ENCODE data around the gene MAPK4.
"Not testable (repeated sequence)": the region's sequence is repeated elsewhere in the genome, so short reads cannot be mapped to it uniquely, and the experiment has no call there.

The MAPK4 gene

DNA sequence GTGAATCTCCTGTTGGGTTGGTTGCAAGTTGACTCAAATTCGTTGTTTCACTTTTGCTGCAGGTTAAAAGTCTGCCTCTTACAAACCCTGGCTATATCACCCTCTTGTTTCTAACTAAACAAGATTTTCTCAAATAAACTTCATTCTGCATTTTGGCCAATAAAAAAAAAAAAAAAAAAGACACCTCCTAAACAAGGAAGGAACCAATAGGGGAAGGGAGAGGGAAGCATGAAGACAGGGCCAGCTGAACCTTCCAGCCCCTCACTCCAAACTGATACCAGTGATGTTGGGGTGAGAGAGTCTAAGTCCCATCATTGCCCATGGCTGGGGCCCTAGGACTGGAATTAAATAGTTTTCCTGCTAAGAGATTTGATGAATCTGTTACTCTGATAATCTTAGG, 2.4 kb downstream of the MAPK4 start:
- DNase-seq (ENCODE audit: low spot score in 2 of 2); H3K36me3 Mint-ChIP-seq; H3K27ac Mint-ChIP-seq; ATAC-seq; H3K4me3 Mint-ChIP-seq; H3K9me3 Mint-ChIP-seq; H3K4me1 Mint-ChIP-seq: not testable (repeated sequence)

DNA sequence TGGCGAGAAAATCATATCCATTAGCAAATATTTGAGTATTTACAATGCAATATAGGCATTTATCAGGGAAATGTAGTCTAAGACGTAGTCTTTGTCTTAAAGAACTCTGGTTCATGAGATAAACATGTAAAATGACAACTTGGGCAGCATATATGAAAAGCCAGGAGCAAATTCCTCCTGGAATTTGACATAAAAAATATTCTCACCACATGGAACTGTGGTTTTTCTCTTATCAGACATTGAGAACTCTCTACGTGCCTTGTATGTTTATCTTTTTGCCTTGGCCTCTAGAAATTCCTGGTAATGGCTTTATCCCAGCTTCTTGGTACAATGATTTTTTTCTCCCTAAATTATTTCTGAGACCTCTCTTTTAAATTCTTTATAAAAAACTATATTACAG, 2.8 kb downstream of the MAPK4 start:
- ATAC-seq = no peak
- H3K36me3 Mint-ChIP-seq = no peaks in the 10 kb centered on the region

DNA sequence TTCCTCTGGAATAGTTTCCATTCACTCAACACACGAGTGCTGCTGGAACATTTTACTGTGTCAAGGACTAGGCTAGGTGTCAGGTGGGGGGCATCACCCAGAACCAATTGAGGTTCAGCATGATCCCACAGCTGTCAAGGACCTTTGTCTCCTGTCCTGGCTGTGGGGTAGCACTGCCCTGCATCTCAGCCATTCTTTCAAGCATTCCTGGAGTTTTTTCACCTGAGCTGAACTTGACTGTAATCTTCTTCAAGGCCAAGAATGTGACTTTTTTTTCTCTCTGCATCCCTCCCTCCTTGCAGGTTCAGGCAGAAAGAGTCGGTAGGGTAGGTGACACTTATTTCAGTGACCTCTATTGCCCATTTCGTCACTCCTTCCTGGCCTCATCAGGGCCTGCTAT, 3.5 kb downstream of the MAPK4 start:
- Mint-ChIP-seq H3K36me3 (no peaks in the 10 kb centered on the region), H3K27ac (no peak overlapping the region), H3K9me3 (peaks cover under 1% of the 10 kb centered on the region), H3K4me3 (no peak overlapping the region), H3K4me1 (no peaks in the 10 kb centered on the region)
- DNase-seq (ENCODE audit: low spot score in 2 of 2) (no peak), ATAC-seq (no peak)

More for the DNA sequence above, 2.8 kb downstream of the MAPK4 start:
- Mint-ChIP-seq H3K4me1 (no peaks in the 10 kb centered on the region), H3K4me3 (no peak overlapping the region), H3K27ac (no peak overlapping the region), H3K9me3 (no peaks in the 10 kb centered on the region)
- DNase-seq (ENCODE audit: low spot score in 2 of 2) = no peak

DNA sequence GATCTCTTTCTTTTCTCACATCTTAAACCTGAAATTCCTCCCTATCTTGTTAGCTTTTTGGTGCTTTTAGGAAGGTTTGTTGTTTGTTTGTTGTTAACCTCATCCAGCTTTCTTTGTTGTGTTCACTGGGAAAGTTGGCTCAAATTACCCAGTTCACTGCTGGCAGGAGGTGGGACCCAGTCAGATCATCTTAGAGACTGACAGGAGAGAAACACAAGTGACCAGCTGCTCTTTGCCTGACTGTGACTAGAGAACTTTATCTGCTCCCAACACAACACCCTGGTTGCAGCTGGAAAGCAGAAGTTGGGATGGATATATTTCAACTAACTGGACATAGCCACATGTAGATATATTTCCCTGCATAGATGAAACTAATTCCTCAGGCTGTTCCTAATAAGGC, 10.0 kb downstream of the MAPK4 start:
- H3K4me1 Mint-ChIP-seq = no peaks in the 10 kb centered on the region
- peaks cover 4% of the 10 kb centered on the region for H3K9me3 Mint-ChIP-seq
- H3K36me3 Mint-ChIP-seq = no peaks in the 10 kb centered on the region
- DNase-seq (ENCODE audit: low spot score in 2 of 2) (no peak), ATAC-seq (no peak)
- H3K27ac Mint-ChIP-seq = no peak overlapping the region
- no peak overlapping the region for H3K4me3 Mint-ChIP-seq

- no peak for ATAC-seq
- H3K4me1 Mint-ChIP-seq = no peaks in the 10 kb centered on the region
- H3K36me3 Mint-ChIP-seq = no peaks in the 10 kb centered on the region
- peaks cover 4% of the 10 kb centered on the region for H3K9me3 Mint-ChIP-seq
- no peak overlapping the region for H3K4me3 Mint-ChIP-seq
- no peak for DNase-seq (ENCODE audit: low spot score in 2 of 2)
- no peak overlapping the region for H3K27ac Mint-ChIP-seq
These were observed 11.7 kb downstream of the MAPK4 start for GRCh38 chr18:50571606-50572005.

DNA sequence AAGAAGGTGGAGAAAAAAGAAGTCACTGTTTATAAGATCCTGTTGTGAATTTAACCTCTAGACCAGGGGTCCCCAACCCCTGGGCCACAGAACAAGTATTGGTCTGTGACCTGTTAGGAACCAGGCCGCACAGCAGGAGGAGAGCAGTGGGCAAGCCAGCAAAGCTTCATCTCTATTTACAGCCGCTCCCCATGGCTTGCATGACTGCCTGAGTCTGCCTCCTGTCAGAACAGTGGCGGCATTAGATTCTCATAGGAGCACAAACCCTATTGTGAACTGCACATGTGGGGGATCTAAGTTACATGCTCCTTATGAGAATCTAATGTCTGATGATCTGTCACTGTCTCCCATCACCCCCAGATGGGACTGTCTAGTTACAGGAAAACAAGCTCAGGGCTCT, 13.3 kb downstream of the MAPK4 start:
- not testable (repeated sequence) for H3K27ac Mint-ChIP-seq; H3K4me1 Mint-ChIP-seq; H3K36me3 Mint-ChIP-seq; ATAC-seq; H3K9me3 Mint-ChIP-seq; H3K4me3 Mint-ChIP-seq; DNase-seq (ENCODE audit: low spot score in 2 of 2)

- no peaks in the 10 kb centered on the region for H3K4me1 Mint-ChIP-seq
- DNase-seq (ENCODE audit: low spot score in 2 of 2) (no peak), ATAC-seq (no peak)
- peaks cover under 1% of the 10 kb centered on the region for H3K9me3 Mint-ChIP-seq
- no peak overlapping the region for H3K27ac Mint-ChIP-seq
- H3K4me3 Mint-ChIP-seq = no peak overlapping the region
- H3K36me3 Mint-ChIP-seq = no peaks in the 10 kb centered on the region
These were observed 13.8 kb downstream of the MAPK4 start for GRCh38 chr18:50573679-50574078.

- no peak for DNase-seq (ENCODE audit: low spot score in 2 of 2)
- Mint-ChIP-seq H3K9me3 (no peaks in the 10 kb centered on the region), H3K36me3 (no peaks in the 10 kb centered on the region), H3K4me3 (no peak overlapping the region), H3K27ac (no peak overlapping the region), H3K4me1 (no peaks in the 10 kb centered on the region)
- ATAC-seq = no peak
These were observed 18.1 kb downstream of the MAPK4 start for GRCh38 chr18:50578030-50578429.

DNA sequence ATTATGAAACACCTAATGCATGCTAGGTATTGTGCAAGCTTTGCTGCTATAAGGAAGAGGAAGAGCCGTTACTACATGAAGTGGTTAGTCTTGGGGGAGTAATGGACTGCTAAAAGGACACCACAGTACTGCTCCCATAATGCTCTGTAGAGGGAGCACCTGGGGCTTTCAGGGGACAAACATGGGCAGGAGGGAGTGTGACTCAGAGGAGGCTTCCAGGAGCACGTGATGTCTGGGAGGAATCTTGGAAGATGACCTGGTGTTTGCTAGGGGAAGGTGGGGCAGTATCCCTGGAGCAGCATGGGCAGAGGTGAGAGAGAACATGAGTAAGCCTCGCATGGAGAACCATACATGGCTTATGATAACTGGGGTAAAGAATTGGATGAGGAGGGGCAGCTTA, 18.8 kb downstream of the MAPK4 start:
- no peak for ATAC-seq
- H3K27ac Mint-ChIP-seq = no peak overlapping the region
- H3K4me1 Mint-ChIP-seq = no peaks in the 10 kb centered on the region

GRCh38 chr18:50579061-50579774, 19.3 kb downstream of the MAPK4 start:
- DNase-seq (ENCODE audit: low spot score in 2 of 2) = no peak

More for the DNA sequence above, 18.8 kb downstream of the MAPK4 start:
- Mint-ChIP-seq H3K4me3 (no peak overlapping the region), H3K36me3 (no peaks in the 10 kb centered on the region), H3K9me3 (no peaks in the 10 kb centered on the region)
- DNase-seq (ENCODE audit: low spot score in 2 of 2) = no peak

DNA sequence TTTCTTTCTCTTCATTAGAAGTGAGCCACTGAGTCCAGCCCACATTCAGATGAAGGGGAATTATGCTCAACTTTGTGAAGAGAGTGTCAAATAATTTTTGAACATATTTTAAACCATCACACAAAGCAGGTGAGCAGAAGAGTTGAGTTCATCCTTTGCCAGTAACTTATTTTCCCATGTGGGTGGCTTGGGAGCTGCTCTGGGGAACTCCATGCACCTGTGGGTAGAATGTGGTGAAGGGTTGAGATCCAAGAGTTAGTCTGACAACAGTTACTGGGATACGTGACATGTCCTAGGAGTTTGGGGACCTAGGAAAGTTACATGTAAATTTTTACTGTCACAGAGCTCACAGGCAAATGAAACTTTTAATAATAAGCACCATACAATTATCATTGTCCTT, 21.6 kb downstream of the MAPK4 start:
- Mint-ChIP-seq H3K27ac (no peak overlapping the region), H3K9me3 (peaks cover 4% of the 10 kb centered on the region), H3K36me3 (no peaks in the 10 kb centered on the region), H3K4me1 (no peaks in the 10 kb centered on the region), H3K4me3 (no peak overlapping the region)
- ATAC-seq (no peak), DNase-seq (ENCODE audit: low spot score in 2 of 2) (no peak)

More at GRCh38 chr18:50579061-50579774, 19.3 kb downstream of the MAPK4 start:
- no peaks in the 10 kb centered on the region for H3K4me1 Mint-ChIP-seq
- no peaks in the 10 kb centered on the region for H3K36me3 Mint-ChIP-seq
- ATAC-seq = no peak
- H3K9me3 Mint-ChIP-seq = no peaks in the 10 kb centered on the region
- no peak overlapping the region for H3K4me3 Mint-ChIP-seq
- H3K27ac Mint-ChIP-seq = no peak overlapping the region

DNA sequence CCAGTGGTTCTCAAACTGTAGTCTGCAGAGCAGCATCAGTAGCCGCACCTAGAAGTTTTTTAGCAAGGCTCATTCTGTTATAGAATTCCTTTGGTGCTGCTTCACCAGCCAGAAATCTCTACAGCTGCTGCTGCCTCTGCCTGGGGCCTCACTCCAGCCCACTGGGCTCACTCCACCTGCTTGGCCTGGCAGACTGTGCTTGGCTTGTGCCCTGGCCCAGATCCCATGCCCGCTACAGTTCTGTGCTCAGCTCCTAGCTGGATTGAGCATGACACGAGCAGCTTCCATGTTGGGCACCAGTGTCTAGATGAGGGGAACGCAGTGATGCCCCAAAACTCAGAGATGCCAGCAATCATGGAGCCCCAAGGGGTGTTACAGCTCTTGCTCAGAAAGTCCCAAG, 22.6 kb downstream of the MAPK4 start:
- H3K27ac Mint-ChIP-seq = no peak overlapping the region
- H3K4me1 Mint-ChIP-seq = no peaks in the 10 kb centered on the region
- peaks cover 4% of the 10 kb centered on the region for H3K9me3 Mint-ChIP-seq
- DNase-seq (ENCODE audit: low spot score in 2 of 2) (no peak), ATAC-seq (no peak)
- no peak overlapping the region for H3K4me3 Mint-ChIP-seq
- no peaks in the 10 kb centered on the region for H3K36me3 Mint-ChIP-seq

- no peak overlapping the region for H3K4me3 Mint-ChIP-seq
- DNase-seq (ENCODE audit: low spot score in 2 of 2) = no peak
- no peaks in the 10 kb centered on the region for H3K4me1 Mint-ChIP-seq
- no peak overlapping the region for H3K27ac Mint-ChIP-seq
- peaks cover 4% of the 10 kb centered on the region for H3K9me3 Mint-ChIP-seq
- ATAC-seq = no peak
- no peaks in the 10 kb centered on the region for H3K36me3 Mint-ChIP-seq
These were observed 26.8 kb downstream of the MAPK4 start for GRCh38 chr18:50586710-50587109.

- Mint-ChIP-seq H3K4me1 (no peaks in the 10 kb centered on the region), H3K27ac (no peak overlapping the region), H3K4me3 (no peak overlapping the region), H3K36me3 (no peaks in the 10 kb centered on the region), H3K9me3 (peaks cover under 1% of the 10 kb centered on the region)
- ATAC-seq = no peak
- DNase-seq (ENCODE audit: low spot score in 2 of 2) = no peak
These were observed 30.7 kb downstream of the MAPK4 start for GRCh38 chr18:50590593-50590992.

DNA sequence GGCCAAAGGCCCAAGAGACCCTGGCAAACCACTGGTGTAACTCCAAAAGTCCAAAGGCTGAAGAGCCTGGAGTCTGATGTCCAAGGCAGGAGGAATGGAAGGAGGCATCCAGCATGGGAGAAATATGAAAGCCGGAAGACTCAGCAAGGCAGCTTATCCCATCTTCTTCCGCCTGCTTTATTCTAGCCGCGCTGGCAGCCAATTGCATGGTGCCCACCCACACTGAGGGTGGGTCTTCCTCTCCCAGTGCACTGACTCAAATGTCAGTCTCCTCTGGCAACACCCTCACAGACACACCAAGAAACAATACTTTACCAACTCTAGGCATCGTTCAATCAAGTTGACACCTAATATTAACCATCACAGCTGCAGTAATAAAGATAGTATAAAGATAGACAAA, 34.1 kb downstream of the MAPK4 start:
- Mint-ChIP-seq H3K9me3 (no peaks in the 10 kb centered on the region), H3K36me3 (no peaks in the 10 kb centered on the region), H3K4me3 (no peak overlapping the region), H3K27ac (no peak overlapping the region), H3K4me1 (no peaks in the 10 kb centered on the region)
- no peak for ATAC-seq
- DNase-seq (ENCODE audit: low spot score in 2 of 2) = no peak

DNA sequence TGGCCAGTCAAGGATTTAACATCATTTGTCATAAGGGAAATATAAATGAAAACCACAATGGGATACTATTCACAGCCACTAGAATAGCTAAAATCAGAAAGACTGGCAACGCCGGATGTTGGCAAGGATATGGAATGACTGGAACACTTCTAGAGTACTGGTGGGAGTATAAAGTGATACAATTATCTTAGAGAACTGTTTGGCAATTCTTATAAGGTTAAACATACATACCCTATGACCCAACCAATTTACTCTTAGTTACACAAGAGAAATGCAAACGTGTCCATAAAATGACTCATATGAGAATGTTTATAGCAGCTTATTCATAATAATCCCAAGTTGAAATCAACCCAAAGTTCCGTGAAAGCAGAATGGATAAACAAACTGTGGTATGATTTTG, 35.1 kb downstream of the MAPK4 start:
- Mint-ChIP-seq H3K9me3 (no peaks in the 10 kb centered on the region), H3K4me3 (no peak overlapping the region), H3K4me1 (no peaks in the 10 kb centered on the region), H3K27ac (no peak overlapping the region), H3K36me3 (no peaks in the 10 kb centered on the region)
- ATAC-seq (no peak), DNase-seq (ENCODE audit: low spot score in 2 of 2) (no peak)

DNA sequence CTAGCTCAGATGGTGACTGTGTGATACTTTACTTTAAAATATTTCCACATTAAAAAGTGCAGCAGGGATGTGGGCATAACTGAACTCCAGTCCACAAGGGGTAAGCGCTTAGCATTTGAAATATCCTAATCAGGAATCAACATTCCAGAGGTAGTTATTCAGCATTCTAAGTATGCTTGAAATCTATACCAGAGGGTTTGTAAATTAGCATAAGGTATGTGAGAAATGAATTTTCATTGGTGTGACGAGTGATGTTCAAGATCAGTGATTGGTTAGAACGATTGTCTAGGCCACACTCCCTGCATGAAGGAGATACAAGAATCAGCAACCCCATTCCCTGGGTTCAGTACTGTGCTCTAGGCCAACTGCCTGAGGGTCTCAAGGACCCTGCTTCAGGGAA, 42.6 kb downstream of the MAPK4 start:
- Mint-ChIP-seq H3K9me3 (no peaks in the 10 kb centered on the region), H3K4me1 (no peaks in the 10 kb centered on the region), H3K36me3 (no peaks in the 10 kb centered on the region), H3K4me3 (no peak overlapping the region), H3K27ac (no peak overlapping the region)
- DNase-seq (ENCODE audit: low spot score in 2 of 2) (no peak), ATAC-seq (no peak)
